ENCODE results near the gene TMEM220.
A peak's percentile ranks its signal among the peaks of the same experiment; 100 is the strongest.

Gene TMEM220

GRCh38 chr17:10739386-10739785, 9.6 kb upstream of the TMEM220 start:
- ChIA-PET POLR2A (interaction anchor here (0.7 kb wide), 1 partner anchor 947 kb away, joined by 3 read pairs; no protein-coding TSS in a partner anchor), CTCF (interaction anchor here (1.2 kb wide), 1 partner anchor 10 kb away, joined by 3 read pairs; no protein-coding TSS in a partner anchor)
- Histone ChIP-seq H3K4me3 (ENCODE audit: control insufficient read depth in 1 of 7, extremely low read depth in 1 of 7, insufficient read depth in 4 of 7, low read depth in 2 of 7, low read length in 6 of 7) (no peak overlapping the region), H3K9me3 (ENCODE audit: control extremely low read depth in 1 of 5, control insufficient read depth in 4 of 5, insufficient read depth in 2 of 5, low read depth in 1 of 5, low read length in 4 of 5) (no peaks in the 10 kb centered on the region), H3K27me3 (replicated peaks in 2 of 5; ENCODE audit: control insufficient read depth in 4 of 5, insufficient read depth in 5 of 5, low read length in 4 of 5) (no peaks in the 10 kb centered on the region), H3K4me1 (ENCODE audit: control extremely low read depth in 1 of 4, control insufficient read depth in 4 of 4, insufficient read depth in 4 of 4, low read length in 3 of 4) (peaks cover 0 to 6% (median 0%) of the 10 kb centered on the region in 4 experiments), H3K36me3 (ENCODE audit: control insufficient read depth in 4 of 4, insufficient read depth in 4 of 4, low read length in 3 of 4) (no peaks in the 10 kb centered on the region), H3K27ac (ENCODE audit: insufficient read depth in 1 of 2, low read depth in 1 of 2, low read length in 2 of 2, poor library complexity in 1 of 2, severe bottlenecking in 2 of 2) (no peak overlapping the region)
- WGBS (ENCODE audit: insufficient coverage) = 98% methylated on average over 5 of the region's 5 CpGs
- DNase-seq = no peak

GRCh38 chr17:10738521-10739258, 8.9 kb upstream of the TMEM220 start:
- DNase-seq = no peak
- H3K9me3 ChIP-seq (ENCODE audit: control extremely low read depth in 1 of 5, control insufficient read depth in 4 of 5, insufficient read depth in 2 of 5, low read depth in 1 of 5, low read length in 4 of 5) = no peaks in the 10 kb centered on the region
- no peak overlapping the region for H3K4me3 ChIP-seq (ENCODE audit: control insufficient read depth in 1 of 7, extremely low read depth in 1 of 7, insufficient read depth in 4 of 7, low read depth in 2 of 7, low read length in 6 of 7)
- 98% methylated on average over 4 of the region's 5 CpGs for WGBS (ENCODE audit: insufficient coverage)
- peaks cover 0 to 2% (median 0%) of the 10 kb centered on the region in 4 experiments for H3K36me3 ChIP-seq (ENCODE audit: control insufficient read depth in 4 of 4, insufficient read depth in 4 of 4, low read length in 3 of 4)
- no peaks in the 10 kb centered on the region for H3K27me3 ChIP-seq (replicated peaks in 2 of 5; ENCODE audit: control insufficient read depth in 4 of 5, insufficient read depth in 5 of 5, low read length in 4 of 5)
- H3K4me1 ChIP-seq (ENCODE audit: control extremely low read depth in 1 of 4, control insufficient read depth in 4 of 4, insufficient read depth in 4 of 4, low read length in 3 of 4) = peaks cover 0 to 4% (median 0%) of the 10 kb centered on the region in 4 experiments
- ChIA-PET POLR2A (interaction anchor here (0.7 kb wide), 1 partner anchor 948 kb away, joined by 3 read pairs; no protein-coding TSS in a partner anchor), CTCF (interaction anchor here (3.1 kb wide), 1 partner anchor 35 kb away, joined by 10 read pairs; no protein-coding TSS in a partner anchor)
- H3K27ac ChIP-seq (ENCODE audit: insufficient read depth in 1 of 2, low read depth in 1 of 2, low read length in 2 of 2, poor library complexity in 1 of 2, severe bottlenecking in 2 of 2) = no peak overlapping the region

- Histone ChIP-seq H3K9me3 (ENCODE audit: control extremely low read depth in 1 of 5, control insufficient read depth in 4 of 5, insufficient read depth in 2 of 5, low read depth in 1 of 5, low read length in 4 of 5) (no peaks in the 10 kb centered on the region), H3K27ac (ENCODE audit: insufficient read depth in 1 of 2, low read depth in 1 of 2, low read length in 2 of 2, poor library complexity in 1 of 2, severe bottlenecking in 2 of 2) (no peak overlapping the region), H3K4me1 (ENCODE audit: control extremely low read depth in 1 of 4, control insufficient read depth in 4 of 4, insufficient read depth in 4 of 4, low read length in 3 of 4) (peaks cover 0 to 4% (median 0%) of the 10 kb centered on the region in 4 experiments), H3K36me3 (ENCODE audit: control insufficient read depth in 4 of 4, insufficient read depth in 4 of 4, low read length in 3 of 4) (peaks cover 0 to 2% (median 0%) of the 10 kb centered on the region in 4 experiments), H3K4me3 (ENCODE audit: control insufficient read depth in 1 of 7, extremely low read depth in 1 of 7, insufficient read depth in 4 of 7, low read depth in 2 of 7, low read length in 6 of 7) (no peak overlapping the region), H3K27me3 (replicated peaks in 2 of 5; ENCODE audit: control insufficient read depth in 4 of 5, insufficient read depth in 5 of 5, low read length in 4 of 5) (no peaks in the 10 kb centered on the region)
- POLR2A ChIA-PET = no interaction called here
- WGBS (ENCODE audit: insufficient coverage) = 92% methylated on average over 1 of the region's 3 CpGs
- CTCF ChIA-PET = interaction anchor here (0.6 to 3.6 kb wide), 18 partner anchors 11 to 413 kb away, joined by 3 to 36 read pairs (median 4); no protein-coding TSS in a partner anchor
- DNase-seq = no peak
Observed at GRCh38 chr17:10737736-10738135, 7.9 kb upstream of the TMEM220 start.

- Histone ChIP-seq H3K4me3 (ENCODE audit: control insufficient read depth in 1 of 7, extremely low read depth in 1 of 7, insufficient read depth in 4 of 7, low read depth in 2 of 7, low read length in 6 of 7) (no peak overlapping the region), H3K36me3 (ENCODE audit: control insufficient read depth in 4 of 4, insufficient read depth in 4 of 4, low read length in 3 of 4) (peaks cover 0 to 2% (median 0%) of the 10 kb centered on the region in 4 experiments), H3K27ac (ENCODE audit: insufficient read depth in 1 of 2, low read depth in 1 of 2, low read length in 2 of 2, poor library complexity in 1 of 2, severe bottlenecking in 2 of 2) (no peak overlapping the region), H3K4me1 (ENCODE audit: control extremely low read depth in 1 of 4, control insufficient read depth in 4 of 4, insufficient read depth in 4 of 4, low read length in 3 of 4) (peaks cover 0 to 4% (median 0%) of the 10 kb centered on the region in 4 experiments), H3K27me3 (replicated peaks in 2 of 5; ENCODE audit: control insufficient read depth in 4 of 5, insufficient read depth in 5 of 5, low read length in 4 of 5) (no peaks in the 10 kb centered on the region), H3K9me3 (ENCODE audit: control extremely low read depth in 1 of 5, control insufficient read depth in 4 of 5, insufficient read depth in 2 of 5, low read depth in 1 of 5, low read length in 4 of 5) (no peaks in the 10 kb centered on the region)
- WGBS (ENCODE audit: insufficient coverage) = 3% methylated on average over 5 of the region's 6 CpGs
- peak; percentile 52 to 68 (median 64) for DNase-seq
- ChIA-PET CTCF (interaction anchor here (0.6 to 3.6 kb wide), 24 partner anchors 9 to 1253 kb away, joined by 3 to 36 read pairs (median 3); no protein-coding TSS in a partner anchor), POLR2A (interaction anchor here (0.9 kb wide), 1 partner anchor 108 kb away, joined by 5 read pairs; no protein-coding TSS in a partner anchor)
Observed at GRCh38 chr17:10737168-10737622, 7.4 kb upstream of the TMEM220 start.

- DNase-seq = no peak
- Histone ChIP-seq H3K27me3 (replicated peaks in 2 of 5; ENCODE audit: control insufficient read depth in 4 of 5, insufficient read depth in 5 of 5, low read length in 4 of 5) (no peaks in the 10 kb centered on the region), H3K36me3 (ENCODE audit: control insufficient read depth in 4 of 4, insufficient read depth in 4 of 4, low read length in 3 of 4) (peaks cover 0 to 2% (median 0%) of the 10 kb centered on the region in 4 experiments), H3K4me1 (ENCODE audit: control extremely low read depth in 1 of 4, control insufficient read depth in 4 of 4, insufficient read depth in 4 of 4, low read length in 3 of 4) (peaks cover 0 to 10% (median 0%) of the 10 kb centered on the region in 4 experiments), H3K27ac (ENCODE audit: insufficient read depth in 1 of 2, low read depth in 1 of 2, low read length in 2 of 2, poor library complexity in 1 of 2, severe bottlenecking in 2 of 2) (no peak overlapping the region), H3K9me3 (ENCODE audit: control extremely low read depth in 1 of 5, control insufficient read depth in 4 of 5, insufficient read depth in 2 of 5, low read depth in 1 of 5, low read length in 4 of 5) (no peaks in the 10 kb centered on the region), H3K4me3 (ENCODE audit: control insufficient read depth in 1 of 7, extremely low read depth in 1 of 7, insufficient read depth in 4 of 7, low read depth in 2 of 7, low read length in 6 of 7) (no peak overlapping the region)
- WGBS (ENCODE audit: insufficient coverage) = 83% methylated on average over 1 of the region's 4 CpGs
- ChIA-PET CTCF (interaction anchor here (2.4 to 3.6 kb wide), 3 partner anchors 13 to 109 kb away, joined by 10 to 36 read pairs (median 24); no protein-coding TSS in a partner anchor), POLR2A (no interaction called here)
Observed at GRCh38 chr17:10735821-10736220, 6.0 kb upstream of the TMEM220 start.

- H3K27ac ChIP-seq (ENCODE audit: insufficient read depth in 1 of 2, low read depth in 1 of 2, low read length in 2 of 2, poor library complexity in 1 of 2, severe bottlenecking in 2 of 2) = no peak overlapping the region
- DNase-seq = no peak
- CTCF ChIA-PET = interaction anchor here (3.6 kb wide), 1 partner anchor 109 kb away, joined by 36 read pairs; no protein-coding TSS in a partner anchor
- H3K4me1 ChIP-seq (ENCODE audit: control extremely low read depth in 1 of 4, control insufficient read depth in 4 of 4, insufficient read depth in 4 of 4, low read length in 3 of 4) = peaks cover 0 to 13% (median 0%) of the 10 kb centered on the region in 4 experiments
- 100% methylated on average over 2 of the region's 2 CpGs for WGBS (ENCODE audit: insufficient coverage)
- no peak overlapping the region for H3K4me3 ChIP-seq (ENCODE audit: control insufficient read depth in 1 of 7, extremely low read depth in 1 of 7, insufficient read depth in 4 of 7, low read depth in 2 of 7, low read length in 6 of 7)
- peaks cover 0 to 2% (median 0%) of the 10 kb centered on the region in 4 experiments for H3K36me3 ChIP-seq (ENCODE audit: control insufficient read depth in 4 of 4, insufficient read depth in 4 of 4, low read length in 3 of 4)
- no peaks in the 10 kb centered on the region for H3K27me3 ChIP-seq (replicated peaks in 2 of 5; ENCODE audit: control insufficient read depth in 4 of 5, insufficient read depth in 5 of 5, low read length in 4 of 5)
- no peaks in the 10 kb centered on the region for H3K9me3 ChIP-seq (ENCODE audit: control extremely low read depth in 1 of 5, control insufficient read depth in 4 of 5, insufficient read depth in 2 of 5, low read depth in 1 of 5, low read length in 4 of 5)
- POLR2A ChIA-PET = no interaction called here
Observed at GRCh38 chr17:10735251-10735650, 5.4 kb upstream of the TMEM220 start.

GRCh38 chr17:10733666-10734065, 3.8 kb upstream of the TMEM220 start:
- WGBS (ENCODE audit: insufficient coverage) = no CpG with 5 or more reads among the region's 3 CpGs
- ChIA-PET POLR2A (no interaction called here), CTCF (interaction anchor here (0.7 kb wide), 1 partner anchor 47 kb away, joined by 3 read pairs; no protein-coding TSS in a partner anchor)
- no peak overlapping the region for H3K27ac ChIP-seq (ENCODE audit: insufficient read depth in 1 of 2, low read depth in 1 of 2, low read length in 2 of 2, poor library complexity in 1 of 2, severe bottlenecking in 2 of 2)
- no peaks in the 10 kb centered on the region for H3K27me3 ChIP-seq (replicated peaks in 2 of 5; ENCODE audit: control insufficient read depth in 4 of 5, insufficient read depth in 5 of 5, low read length in 4 of 5)
- no peak for DNase-seq
- H3K9me3 ChIP-seq (ENCODE audit: control extremely low read depth in 1 of 5, control insufficient read depth in 4 of 5, insufficient read depth in 2 of 5, low read depth in 1 of 5, low read length in 4 of 5) = no peaks in the 10 kb centered on the region
- peaks cover 0 to 21% (median 6%) of the 10 kb centered on the region in 4 experiments for H3K4me1 ChIP-seq (ENCODE audit: control extremely low read depth in 1 of 4, control insufficient read depth in 4 of 4, insufficient read depth in 4 of 4, low read length in 3 of 4)
- H3K36me3 ChIP-seq (ENCODE audit: control insufficient read depth in 4 of 4, insufficient read depth in 4 of 4, low read length in 3 of 4) = peaks cover 0 to 2% (median 0%) of the 10 kb centered on the region in 4 experiments
- no peak overlapping the region for H3K4me3 ChIP-seq (ENCODE audit: control insufficient read depth in 1 of 7, extremely low read depth in 1 of 7, insufficient read depth in 4 of 7, low read depth in 2 of 7, low read length in 6 of 7)

All from common myeloid progenitor, CD34-positive (primary cell).